Breast epithelium (tissue), 4 donors: Measurements from ENCODE around the gene DCANP1. TPM values are rescaled to one million over a fixed set of nuclear protein-coding genes. Genes with fewer than 3 reads are reported as not detected.

Experiments
- DNase-seq, 2 donors: peaks; one replicate each; pipeline ENCODE4 v3.0.0-alpha.2; 2019; ENCODE audit warnings: low spot score in 2 of 2
- H3K27ac ChIP-seq, 2 donors: fragments of 200-600 bp; sonication (generic) in 1 of 2; one replicate each; pipeline ENCODE4 v1.5.1; 2016 to 2019; ENCODE audit warnings: mild to moderate bottlenecking in 1 of 2
- H3K27me3 ChIP-seq, 2 donors: fragments of 200-600 bp; sonication (generic) in 1 of 2; one replicate each; pipeline versions ENCODE4 v1.5.1 to v1.6.0; 2017 to 2019; ENCODE audit warnings: control low read depth in 1 of 2, mild to moderate bottlenecking in 1 of 2
- H3K36me3 ChIP-seq: fragments of 200-600 bp; one replicate; pipeline ENCODE4 v1.5.1; 2019
- H3K4me1 ChIP-seq, 2 donors: fragments of 200-600 bp; sonication (generic); one replicate each; pipeline ENCODE4 v1.5.1; 2016 to 2019; ENCODE audit warnings: control low read depth in 1 of 2
- H3K4me3 ChIP-seq, 3 donors: fragments of 200-600 bp; sonication (generic); 1 replicate in 2 of 3; 2 replicates in 1 of 3; pipeline ENCODE4 v1.5.1; 2016 to 2019; ENCODE audit warnings: mild to moderate bottlenecking in 3 of 3, moderate library complexity in 2 of 3
- H3K9me3 ChIP-seq, 2 donors: fragments of 200-600 bp; sonication (generic) in 1 of 2; one replicate each; pipeline ENCODE4 v1.5.1; 2016 to 2019; ENCODE audit warnings: control low read depth in 1 of 2
- POLR2A ChIP-seq: fragments of 450-650 bp; IDR thresholded peaks from one replicate; pipeline ENCODE4 v1.6.1; 2016; ENCODE audit warnings: antibody characterized with exemption, mild to moderate bottlenecking, moderate library complexity
- POLR2AphosphoS5 ChIP-seq, 3 donors: sonication (generic); formaldehyde crosslinking; IDR thresholded peaks; one replicate each; pipeline ENCODE4 v1.6.1; 2017; ENCODE audit warnings: antibody characterized with exemption in 3 of 3
- intact Hi-C: fragments of 100-400 bp; cut with DNase I; formaldehyde crosslinking; loops from one replicate; pipeline ENCODE4 v1.15.1; 2023; ENCODE audit warnings: low total_unique reads
- total RNA-seq, 3 donors: library from RNA; depleted of rRNA; stranded (reverse); fragments of >200 nt; gene quantifications; one replicate each; pipeline ENCODE4 v1.1.0, GENCODE V29; 2016
- TF ChIP-seq, protein P1 (sequence below), 3 donors: fragments of 450-650 bp; IDR thresholded peaks; one replicate each; pipeline ENCODE4 v1.5.1; 2016 to 2017; ENCODE audit warnings: antibody characterized with exemption in 3 of 3, mild to moderate bottlenecking in 3 of 3, moderate library complexity in 3 of 3

Gene DCANP1
- total RNA-seq, 3 donors from 2014 or later = not detected

DNA sequence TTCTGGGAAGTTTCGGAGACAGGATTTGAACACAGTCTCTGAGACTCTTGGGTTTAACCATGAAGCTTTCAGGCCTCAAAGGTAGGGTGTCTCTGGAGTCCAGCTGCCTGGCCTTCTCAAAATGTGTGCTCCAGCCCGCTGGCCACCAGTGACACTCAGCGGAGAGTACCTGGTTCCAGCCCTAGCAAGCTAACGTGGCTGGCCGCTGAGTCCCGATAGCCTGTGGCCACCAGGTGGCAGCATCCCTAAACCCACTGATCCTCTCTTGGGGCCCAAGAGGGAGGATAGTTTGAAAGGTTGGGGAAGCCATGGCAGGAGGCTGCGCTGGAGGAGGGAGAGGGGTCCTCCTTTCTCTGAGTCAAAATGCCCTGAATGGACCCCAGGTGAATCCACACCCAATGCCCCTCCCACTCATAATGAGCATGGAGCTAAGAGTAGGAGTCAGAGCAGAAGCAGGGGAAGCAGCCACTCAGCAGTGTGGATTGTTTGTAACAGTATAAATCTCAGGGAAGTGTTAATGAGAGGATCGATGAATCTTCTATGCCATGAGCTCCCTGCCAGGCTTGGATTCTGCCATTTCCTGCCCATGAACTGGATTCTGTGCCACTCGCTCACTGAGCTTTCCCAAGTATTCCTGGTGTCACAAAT is 10.4 kb upstream of the DCANP1 start:
- DNase-seq = peak in 1 of 2 donors; percentile 62
- no peak overlapping the region for H3K27ac ChIP-seq
- TF ChIP-seq, protein P1, sequence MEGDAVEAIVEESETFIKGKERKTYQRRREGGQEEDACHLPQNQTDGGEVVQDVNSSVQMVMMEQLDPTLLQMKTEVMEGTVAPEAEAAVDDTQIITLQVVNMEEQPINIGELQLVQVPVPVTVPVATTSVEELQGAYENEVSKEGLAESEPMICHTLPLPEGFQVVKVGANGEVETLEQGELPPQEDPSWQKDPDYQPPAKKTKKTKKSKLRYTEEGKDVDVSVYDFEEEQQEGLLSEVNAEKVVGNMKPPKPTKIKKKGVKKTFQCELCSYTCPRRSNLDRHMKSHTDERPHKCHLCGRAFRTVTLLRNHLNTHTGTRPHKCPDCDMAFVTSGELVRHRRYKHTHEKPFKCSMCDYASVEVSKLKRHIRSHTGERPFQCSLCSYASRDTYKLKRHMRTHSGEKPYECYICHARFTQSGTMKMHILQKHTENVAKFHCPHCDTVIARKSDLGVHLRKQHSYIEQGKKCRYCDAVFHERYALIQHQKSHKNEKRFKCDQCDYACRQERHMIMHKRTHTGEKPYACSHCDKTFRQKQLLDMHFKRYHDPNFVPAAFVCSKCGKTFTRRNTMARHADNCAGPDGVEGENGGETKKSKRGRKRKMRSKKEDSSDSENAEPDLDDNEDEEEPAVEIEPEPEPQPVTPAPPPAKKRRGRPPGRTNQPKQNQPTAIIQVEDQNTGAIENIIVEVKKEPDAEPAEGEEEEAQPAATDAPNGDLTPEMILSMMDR (IDR thresholded peaks at IDR 0.05) = peak; percentile 35 to 56 (median 39)
- no peak for TF ChIP-seq POLR2A
- no peak overlapping the region for H3K4me3 ChIP-seq
- intact Hi-C loops = no loop called here
- H3K9me3 ChIP-seq = no peaks in the 10 kb centered on the region
- no peaks in the 10 kb centered on the region for H3K27me3 ChIP-seq
- no peaks in the 10 kb centered on the region for H3K36me3 ChIP-seq
- no peaks in the 10 kb centered on the region for H3K4me1 ChIP-seq

DNA sequence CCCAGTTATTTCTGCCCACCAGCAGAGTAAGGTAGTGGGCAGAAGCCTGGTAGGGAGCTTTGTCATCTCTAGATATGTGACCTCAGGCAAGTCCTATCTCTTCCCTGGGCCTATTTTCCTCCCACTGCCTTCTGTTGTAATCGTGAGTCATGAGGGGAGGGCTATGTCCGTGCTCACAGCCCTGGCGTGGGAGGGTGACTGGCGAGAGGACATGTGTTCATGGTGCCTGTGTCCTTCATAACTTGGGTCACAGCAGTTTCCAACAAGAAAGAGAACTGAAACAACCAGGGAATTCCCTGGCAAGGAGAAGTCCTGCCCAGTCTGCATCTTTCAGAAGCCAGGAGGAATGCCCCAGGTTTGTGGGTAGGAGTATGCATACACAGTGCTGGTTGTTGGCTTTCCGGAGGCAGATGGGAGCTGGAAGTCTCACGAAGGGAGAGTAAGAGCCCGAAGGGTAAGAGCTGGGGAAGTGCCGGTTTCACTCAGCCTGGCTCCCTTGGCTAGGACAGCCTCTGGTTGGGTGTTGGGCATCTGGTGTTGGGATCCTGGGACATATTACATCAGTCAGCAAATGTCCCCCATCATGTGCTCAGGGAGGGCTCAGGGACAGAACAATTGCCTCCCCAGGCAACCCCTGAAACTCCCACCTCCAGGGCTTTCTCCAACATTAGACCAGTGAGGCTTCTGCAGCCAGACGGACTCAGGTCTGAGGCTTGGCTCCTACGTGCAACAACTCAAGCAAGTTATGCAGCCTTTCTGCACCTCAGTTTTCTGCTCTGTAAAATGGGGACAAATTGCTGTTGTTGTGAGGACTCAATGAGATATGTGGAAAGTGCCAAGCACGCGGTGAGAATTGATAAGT is 9.3 kb upstream of the DCANP1 start:
- peak in 1 of 2 donors; percentile 25 for DNase-seq
- Histone ChIP-seq H3K27ac (no peak overlapping the region), H3K36me3 (no peaks in the 10 kb centered on the region), H3K9me3 (no peaks in the 10 kb centered on the region), H3K27me3 (no peaks in the 10 kb centered on the region), H3K4me1 (no peaks in the 10 kb centered on the region), H3K4me3 (no peak overlapping the region)
- intact Hi-C loops = no loop called here
- TF ChIP-seq POLR2A (no peak), POLR2AphosphoS5 (IDR thresholded peaks at IDR 0.05) (no peak)
- TF ChIP-seq, protein P1 (IDR thresholded peaks at IDR 0.05) = no peak

DNA sequence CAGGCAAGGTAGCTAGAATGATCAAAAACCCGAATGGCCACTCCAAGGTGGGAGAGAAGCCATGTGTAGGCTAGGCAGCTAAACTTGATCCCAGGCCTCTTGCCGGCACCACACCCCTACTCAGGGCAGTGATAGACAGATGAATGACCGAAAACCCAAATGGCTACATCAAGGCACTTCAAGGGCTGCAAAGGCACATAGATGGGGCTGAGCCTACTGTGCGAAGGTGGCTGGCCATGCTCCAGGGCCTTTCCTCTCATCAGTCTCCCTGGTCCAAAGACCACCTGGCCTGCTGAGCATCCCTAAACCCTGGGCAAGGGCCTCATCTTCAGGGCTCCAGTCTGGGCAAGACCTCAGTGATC is 8.7 kb upstream of the DCANP1 start:
- H3K36me3 ChIP-seq = no peaks in the 10 kb centered on the region
- intact Hi-C loops = no loop called here
- no peaks in the 10 kb centered on the region for H3K27me3 ChIP-seq
- no peak for DNase-seq
- H3K4me3 ChIP-seq = no peak overlapping the region
- H3K9me3 ChIP-seq = no peaks in the 10 kb centered on the region
- H3K27ac ChIP-seq = no peak overlapping the region
- no peaks in the 10 kb centered on the region for H3K4me1 ChIP-seq
- no peak for TF ChIP-seq POLR2A

DNA sequence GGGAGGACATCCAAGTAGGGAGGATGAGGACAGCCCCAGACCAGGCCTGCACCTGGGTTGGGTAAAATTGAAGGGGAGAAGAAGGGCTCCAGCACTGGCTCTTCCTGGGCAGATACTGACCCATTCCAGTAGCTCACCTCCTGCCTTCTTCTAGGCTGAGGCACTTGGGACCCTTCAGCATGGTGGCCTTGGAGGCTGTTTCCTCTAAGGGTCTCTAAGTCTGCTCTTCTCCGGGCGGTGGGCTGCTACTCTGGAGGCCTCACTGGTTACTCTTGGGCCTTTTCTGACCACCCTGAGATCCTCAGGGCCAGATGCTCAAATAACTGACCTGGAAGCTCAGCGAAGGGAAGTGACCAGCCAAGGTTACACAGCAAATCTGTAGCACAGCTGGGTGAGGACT is 7.8 kb upstream of the DCANP1 start:
- intact Hi-C loops = no loop called here
- H3K27me3 ChIP-seq = no peaks in the 10 kb centered on the region
- TF ChIP-seq POLR2A (no peak), POLR2AphosphoS5 (IDR thresholded peaks at IDR 0.05) (no peak)
- TF ChIP-seq, protein P1 (IDR thresholded peaks at IDR 0.05) = no peak

DNA sequence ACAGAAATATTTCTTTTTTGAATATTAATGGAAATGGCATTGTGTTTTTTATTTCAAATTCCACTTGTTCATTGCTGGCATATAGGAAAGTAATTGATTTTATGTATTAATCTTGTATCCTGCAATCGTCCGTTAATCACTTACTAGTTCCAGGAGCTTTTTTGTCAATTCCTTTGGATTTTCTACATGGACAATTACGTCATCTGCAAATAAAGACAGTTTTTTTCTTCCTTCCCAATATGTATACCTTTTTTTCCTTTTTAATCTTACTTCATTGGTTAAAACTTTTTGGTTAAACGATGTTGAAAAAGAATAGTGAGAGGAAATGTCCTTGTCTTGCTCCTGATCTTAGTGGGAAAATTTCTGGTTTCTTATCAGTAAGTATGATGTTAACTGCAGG is 6.5 kb upstream of the DCANP1 start:
- H3K4me3 ChIP-seq = no peak overlapping the region

More for the DNA sequence above, 7.8 kb upstream of the DCANP1 start:
- H3K9me3 ChIP-seq = no peaks in the 10 kb centered on the region
- no peaks in the 10 kb centered on the region for H3K36me3 ChIP-seq
- no peak overlapping the region for H3K27ac ChIP-seq
- DNase-seq = no peak
- H3K4me1 ChIP-seq = no peaks in the 10 kb centered on the region
- no peak overlapping the region for H3K4me3 ChIP-seq

More for the DNA sequence above, 6.5 kb upstream of the DCANP1 start:
- H3K36me3 ChIP-seq = no peaks in the 10 kb centered on the region
- no peak for DNase-seq
- TF ChIP-seq POLR2A (no peak), POLR2AphosphoS5 (IDR thresholded peaks at IDR 0.05) (no peak)
- TF ChIP-seq, protein P1 (IDR thresholded peaks at IDR 0.05) = no peak
- H3K4me1 ChIP-seq = no peaks in the 10 kb centered on the region
- intact Hi-C loops = no loop called here
- no peaks in the 10 kb centered on the region for H3K27me3 ChIP-seq
- H3K9me3 ChIP-seq = no peaks in the 10 kb centered on the region
- no peak overlapping the region for H3K27ac ChIP-seq
